ENCODE data around the gene DUOXA2. TPM values are rescaled to one million over a fixed set of nuclear protein-coding genes. Genes with fewer than 3 reads are reported as not detected.

The DUOXA2 gene
- total RNA-seq, 1 donor from 2014 or later, result not detected

- H3K79me2 ChIP-seq (ENCODE audit: insufficient read depth, low read length), result no peaks in the 10 kb centered on the region
- H3K27me3 ChIP-seq (ENCODE audit: insufficient read depth, low read length), result peaks cover 53% of the 10 kb centered on the region
- Mint-ChIP-seq H3K9me3 (ENCODE audit: unreplicated experiment) (no peaks in the 10 kb centered on the region), H3K36me3 (ENCODE audit: low read depth, unreplicated experiment) (no peaks in the 10 kb centered on the region), H3K27me3 (ENCODE audit: low read depth, unreplicated experiment) (peaks cover 57% of the 10 kb centered on the region), H3K4me3 (ENCODE audit: unreplicated experiment) (no peak overlapping the region), H3K27ac (ENCODE audit: unreplicated experiment) (no peak overlapping the region), H3K4me1 (ENCODE audit: low read depth, unreplicated experiment) (peaks cover 12% of the 10 kb centered on the region)
- H4K20me1 ChIP-seq (ENCODE audit: insufficient read depth, low read length), result no peaks in the 10 kb centered on the region
- H3K36me3 ChIP-seq (ENCODE audit: insufficient read depth, low read length), result no peaks in the 10 kb centered on the region
- H2AFZ ChIP-seq (ENCODE audit: low read depth, low read length), result no peak overlapping the region
- H3K9ac ChIP-seq (ENCODE audit: low read length), result no peak overlapping the region
- H3K9me3 ChIP-seq (ENCODE audit: insufficient read depth, low read depth, low read length), result no peaks in the 10 kb centered on the region
- no peak overlapping the region for H3K27ac ChIP-seq (ENCODE audit: low read depth, low read length)
- FAIRE-seq (no peak), DNase-seq (ENCODE audit: low read depth) (no peak)
- H3K4me2 ChIP-seq (ENCODE audit: low read length), result no peak overlapping the region
- peaks cover 9% of the 10 kb centered on the region for H3K4me1 ChIP-seq (ENCODE audit: insufficient read depth, low read length)
- H3K4me3 ChIP-seq (ENCODE audit: insufficient read depth, low read depth, low read length), result no peak overlapping the region
- TF ChIP-seq EZH2 (IDR thresholded peaks at IDR 0.05; ENCODE audit: insufficient read depth, low read length) (no peak), CTCF (IDR thresholded peaks at IDR 0.05; ENCODE audit: insufficient read depth, low read depth, low read length) (peak; percentile 66)
Measured at GRCh38 chr15:45126535-45127158, 12.5 kb downstream of the DUOXA2 start.

DNA sequence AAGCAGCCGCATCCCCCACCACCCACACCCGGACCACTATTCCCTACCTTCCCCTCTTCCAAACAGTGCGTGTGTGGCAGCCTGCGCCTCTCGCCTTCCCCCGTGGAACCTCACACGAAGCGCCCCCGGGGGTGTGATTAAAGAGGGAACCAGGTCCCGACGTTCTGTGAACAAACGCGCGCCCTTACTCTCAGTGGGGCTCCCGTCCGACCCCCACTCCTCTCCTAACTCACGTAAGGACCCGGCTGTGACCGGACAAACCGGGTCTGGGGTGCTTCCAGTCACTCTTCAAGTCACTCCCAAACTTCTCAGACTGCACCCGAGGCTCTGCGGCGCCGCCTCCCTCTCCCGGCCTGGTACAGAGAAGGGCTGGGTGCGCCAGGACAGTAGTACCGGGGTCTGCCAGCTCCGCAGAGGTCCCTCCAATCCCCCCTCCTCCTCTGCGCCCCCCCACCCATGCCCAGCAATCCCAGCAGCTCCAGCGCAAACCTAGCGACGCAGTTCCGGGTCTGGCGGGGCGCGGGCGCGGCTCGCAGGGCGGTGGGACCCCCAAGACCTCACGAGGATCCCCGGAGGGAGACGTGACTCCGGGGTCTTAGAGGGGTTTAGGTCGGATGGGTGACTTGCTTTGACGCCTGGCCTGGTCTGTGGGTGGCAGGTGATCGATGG, 15.0 kb downstream of the DUOXA2 start:
- H3K27ac ChIP-seq (ENCODE audit: low read depth, low read length), result no peak overlapping the region
- DNase-seq (ENCODE audit: low read depth) (no peak), FAIRE-seq (no peak)
- H3K4me1 ChIP-seq (ENCODE audit: insufficient read depth, low read length), result no peaks in the 10 kb centered on the region
- Mint-ChIP-seq H3K9me3 (ENCODE audit: unreplicated experiment) (no peaks in the 10 kb centered on the region), H3K36me3 (ENCODE audit: low read depth, unreplicated experiment) (no peaks in the 10 kb centered on the region), H3K27me3 (ENCODE audit: low read depth, unreplicated experiment) (peaks cover 81% of the 10 kb centered on the region), H3K27ac (ENCODE audit: unreplicated experiment) (no peak overlapping the region), H3K4me1 (ENCODE audit: low read depth, unreplicated experiment) (no peaks in the 10 kb centered on the region), H3K4me3 (ENCODE audit: unreplicated experiment) (peak overlapping the region; percentile 27)
- H3K4me3 ChIP-seq (ENCODE audit: insufficient read depth, low read depth, low read length), result no peak overlapping the region
- no peak overlapping the region for H2AFZ ChIP-seq (ENCODE audit: low read depth, low read length)
- TF ChIP-seq CTCF (IDR thresholded peaks at IDR 0.05; ENCODE audit: insufficient read depth, low read depth, low read length), result no peak
- TF ChIP-seq EZH2 (IDR thresholded peaks at IDR 0.05; ENCODE audit: insufficient read depth, low read length), result peak; percentile 84
- H3K79me2 ChIP-seq (ENCODE audit: insufficient read depth, low read length), result no peaks in the 10 kb centered on the region
- H3K4me2 ChIP-seq (ENCODE audit: low read length), result peak overlapping the region; percentile 53
- no peaks in the 10 kb centered on the region for H3K36me3 ChIP-seq (ENCODE audit: insufficient read depth, low read length)
- peaks cover 69% of the 10 kb centered on the region for H3K27me3 ChIP-seq (ENCODE audit: insufficient read depth, low read length)
- H3K9ac ChIP-seq (ENCODE audit: low read length), result no peak overlapping the region
- H3K9me3 ChIP-seq (ENCODE audit: insufficient read depth, low read depth, low read length), result no peaks in the 10 kb centered on the region
- no peaks in the 10 kb centered on the region for H4K20me1 ChIP-seq (ENCODE audit: insufficient read depth, low read length)

DNA sequence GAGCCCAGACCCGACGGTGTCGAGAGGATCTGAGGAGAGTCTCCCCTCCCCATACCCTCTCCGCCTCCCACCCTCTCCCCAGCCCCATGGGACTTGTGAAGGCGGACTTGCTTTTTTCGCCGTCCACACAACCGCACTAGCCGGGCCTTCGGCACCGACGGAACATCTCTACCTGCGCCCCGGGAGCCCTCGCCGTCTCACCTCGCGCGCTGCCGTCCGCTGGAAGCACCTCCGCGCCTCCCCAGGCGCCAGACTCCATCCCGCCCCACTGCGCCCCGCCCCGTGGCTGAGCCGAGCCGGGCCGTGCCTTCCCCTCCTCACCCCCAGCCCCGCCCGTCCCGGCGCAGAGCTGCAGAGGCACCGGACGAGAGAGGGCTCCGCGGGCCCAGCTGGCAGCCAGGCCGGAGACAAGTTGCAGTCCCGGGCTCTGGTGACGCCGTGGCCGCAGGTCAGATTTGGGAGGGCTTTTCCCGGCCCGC, 15.6 kb downstream of the DUOXA2 start, which contains the start of the genes DUOX1 and DUOXA1:
TSS of gene DUOX1 (plus strand) at position 344 of the 479 bp plus-strand sequence. CDS start 1,973 bp downstream, outside the sequence.
TSS of gene DUOXA1 (minus strand) at position 229 of the 479 bp plus-strand sequence. CDS start 6,865 bp downstream, outside the sequence.
- Histone ChIP-seq H3K9ac (ENCODE audit: low read length) (no peak within 1 kb of the TSS), H4K20me1 (ENCODE audit: insufficient read depth, low read length) (no peaks in the 10 kb centered on the region), H3K4me3 (ENCODE audit: insufficient read depth, low read depth, low read length) (no peak within 1 kb of the TSS), H3K4me2 (ENCODE audit: low read length) (peak within 1 kb of the TSS; percentile 53), H2AFZ (ENCODE audit: low read depth, low read length) (no peak within 1 kb of the TSS), H3K27ac (ENCODE audit: low read depth, low read length) (no peak within 1 kb of the TSS), H3K27me3 (ENCODE audit: insufficient read depth, low read length) (peaks cover 75% of the 10 kb centered on the region), H3K9me3 (ENCODE audit: insufficient read depth, low read depth, low read length) (no peaks in the 10 kb centered on the region), H3K36me3 (ENCODE audit: insufficient read depth, low read length) (no peaks in the 10 kb centered on the region), H3K79me2 (ENCODE audit: insufficient read depth, low read length) (no peaks in the 10 kb centered on the region), H3K4me1 (ENCODE audit: insufficient read depth, low read length) (no peaks in the 10 kb centered on the region)
- no peak for FAIRE-seq
- Mint-ChIP-seq H3K27ac (ENCODE audit: unreplicated experiment) (no peak within 1 kb of the TSS), H3K4me1 (ENCODE audit: low read depth, unreplicated experiment) (no peaks in the 10 kb centered on the region), H3K9me3 (ENCODE audit: unreplicated experiment) (peaks cover 1% of the 10 kb centered on the region), H3K4me3 (ENCODE audit: unreplicated experiment) (peak within 1 kb of the TSS; percentile 27), H3K27me3 (ENCODE audit: low read depth, unreplicated experiment) (peaks cover 84% of the 10 kb centered on the region), H3K36me3 (ENCODE audit: low read depth, unreplicated experiment) (no peaks in the 10 kb centered on the region)
- peak; percentile 73 for TF ChIP-seq EZH2 (IDR thresholded peaks at IDR 0.05; ENCODE audit: insufficient read depth, low read length)
- TF ChIP-seq CTCF (IDR thresholded peaks at IDR 0.05; ENCODE audit: insufficient read depth, low read depth, low read length), result no peak
- DNase-seq (ENCODE audit: low read depth), result no peak

Data from astrocyte (in vitro differentiated cells and primary cell).